HG03520 (cell line): ENCODE results near the gene CHPF2.

ENCODE experiments used
- ATAC-seq: cut with Tn5 transposase; IDR thresholded peaks from one replicate; pipeline ENCODE4 v1.9.1; 2021; ENCODE audit warnings: mild to moderate bottlenecking, moderate library complexity; ENCODE audit not compliant: unreplicated experiment

Gene CHPF2

DNA sequence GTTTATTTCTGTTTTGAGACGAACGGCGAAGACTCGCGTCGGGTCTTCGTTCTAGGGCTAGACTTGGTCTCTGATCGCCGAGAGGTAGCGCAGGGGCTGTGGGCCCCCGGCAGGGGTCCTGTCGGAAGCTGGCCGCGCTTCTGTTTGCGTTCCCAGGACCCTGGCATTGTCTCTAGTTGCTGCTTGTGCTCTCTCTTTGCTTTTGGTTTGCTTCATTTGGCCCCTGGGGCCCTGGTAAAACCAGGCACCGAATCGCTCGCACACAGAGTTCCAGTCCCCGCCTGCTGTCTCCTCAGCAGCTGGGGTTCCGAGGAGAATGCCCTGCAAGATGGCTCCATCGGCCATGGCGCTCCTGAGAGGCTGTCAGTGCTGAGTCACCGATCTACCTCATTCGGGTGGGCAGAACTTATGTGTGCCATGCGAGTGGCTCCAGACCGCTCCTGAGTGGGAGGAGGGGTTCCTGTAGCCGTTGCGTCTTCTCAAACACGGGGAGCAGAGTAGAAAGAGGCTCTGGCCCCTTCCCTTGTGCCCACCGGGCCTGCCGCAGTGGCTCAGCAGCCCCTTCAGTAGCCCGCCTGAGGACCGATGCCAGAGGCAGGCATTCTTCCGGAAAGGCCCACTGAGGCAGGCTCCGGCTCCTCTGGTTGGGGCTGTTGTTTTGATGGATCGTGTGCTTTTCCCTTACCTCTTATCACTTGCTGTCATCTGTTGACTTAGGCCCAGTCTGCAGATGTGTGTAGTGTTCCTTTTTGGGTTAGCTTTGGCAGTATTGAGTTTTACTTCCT lies 826 bp downstream of the CHPF2 start:
- no peak for ATAC-seq

DNA sequence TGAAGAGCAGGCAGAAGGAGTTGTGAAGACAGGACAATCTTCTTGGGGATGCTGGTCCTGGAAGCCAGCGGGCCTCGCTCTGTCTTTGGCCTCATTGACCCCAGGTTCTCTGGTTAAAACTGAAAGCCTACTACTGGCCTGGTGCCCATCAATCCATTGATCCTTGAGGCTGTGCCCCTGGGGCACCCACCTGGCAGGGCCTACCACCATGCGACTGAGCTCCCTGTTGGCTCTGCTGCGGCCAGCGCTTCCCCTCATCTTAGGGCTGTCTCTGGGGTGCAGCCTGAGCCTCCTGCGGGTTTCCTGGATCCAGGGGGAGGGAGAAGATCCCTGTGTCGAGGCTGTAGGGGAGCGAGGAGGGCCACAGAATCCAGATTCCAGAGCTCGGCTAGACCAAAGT lies 1.5 kb downstream of the CHPF2 start:
- ATAC-seq = no peak

DNA sequence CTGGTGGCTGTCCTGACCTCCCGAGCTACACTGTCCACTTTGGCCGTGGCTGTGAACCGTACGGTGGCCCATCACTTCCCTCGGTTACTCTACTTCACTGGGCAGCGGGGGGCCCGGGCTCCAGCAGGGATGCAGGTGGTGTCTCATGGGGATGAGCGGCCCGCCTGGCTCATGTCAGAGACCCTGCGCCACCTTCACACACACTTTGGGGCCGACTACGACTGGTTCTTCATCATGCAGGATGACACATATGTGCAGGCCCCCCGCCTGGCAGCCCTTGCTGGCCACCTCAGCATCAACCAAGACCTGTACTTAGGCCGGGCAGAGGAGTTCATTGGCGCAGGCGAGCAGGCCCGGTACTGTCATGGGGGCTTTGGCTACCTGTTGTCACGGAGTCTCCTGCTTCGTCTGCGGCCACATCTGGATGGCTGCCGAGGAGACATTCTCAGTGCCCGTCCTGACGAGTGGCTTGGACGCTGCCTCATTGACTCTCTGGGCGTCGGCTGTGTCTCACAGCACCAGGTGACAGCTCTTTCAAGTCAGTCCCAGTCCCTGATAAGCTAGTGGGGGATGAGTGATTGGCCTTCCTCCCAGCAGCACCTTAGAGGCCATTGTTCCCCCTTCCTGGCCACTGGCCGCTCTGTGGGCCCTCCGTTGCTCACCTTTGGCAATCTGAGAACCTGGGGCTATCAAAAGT lies 3.0 kb downstream of the CHPF2 start:
- ATAC-seq = no peak

DNA sequence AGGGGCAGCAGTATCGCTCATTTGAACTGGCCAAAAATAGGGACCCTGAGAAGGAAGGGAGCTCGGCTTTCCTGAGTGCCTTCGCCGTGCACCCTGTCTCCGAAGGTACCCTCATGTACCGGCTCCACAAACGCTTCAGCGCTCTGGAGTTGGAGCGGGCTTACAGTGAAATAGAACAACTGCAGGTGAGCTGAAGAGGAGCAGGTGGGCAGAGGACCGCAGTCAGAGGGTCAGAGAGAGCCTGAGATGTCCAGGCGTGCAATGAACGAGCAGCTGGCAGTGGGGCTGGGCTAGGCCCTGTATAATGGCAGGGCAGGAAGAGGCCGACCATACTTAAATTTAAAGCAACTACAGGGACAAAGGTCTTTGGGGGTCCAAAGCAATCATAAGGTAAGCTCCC lies 4.1 kb downstream of the CHPF2 start:
- no peak for ATAC-seq

DNA sequence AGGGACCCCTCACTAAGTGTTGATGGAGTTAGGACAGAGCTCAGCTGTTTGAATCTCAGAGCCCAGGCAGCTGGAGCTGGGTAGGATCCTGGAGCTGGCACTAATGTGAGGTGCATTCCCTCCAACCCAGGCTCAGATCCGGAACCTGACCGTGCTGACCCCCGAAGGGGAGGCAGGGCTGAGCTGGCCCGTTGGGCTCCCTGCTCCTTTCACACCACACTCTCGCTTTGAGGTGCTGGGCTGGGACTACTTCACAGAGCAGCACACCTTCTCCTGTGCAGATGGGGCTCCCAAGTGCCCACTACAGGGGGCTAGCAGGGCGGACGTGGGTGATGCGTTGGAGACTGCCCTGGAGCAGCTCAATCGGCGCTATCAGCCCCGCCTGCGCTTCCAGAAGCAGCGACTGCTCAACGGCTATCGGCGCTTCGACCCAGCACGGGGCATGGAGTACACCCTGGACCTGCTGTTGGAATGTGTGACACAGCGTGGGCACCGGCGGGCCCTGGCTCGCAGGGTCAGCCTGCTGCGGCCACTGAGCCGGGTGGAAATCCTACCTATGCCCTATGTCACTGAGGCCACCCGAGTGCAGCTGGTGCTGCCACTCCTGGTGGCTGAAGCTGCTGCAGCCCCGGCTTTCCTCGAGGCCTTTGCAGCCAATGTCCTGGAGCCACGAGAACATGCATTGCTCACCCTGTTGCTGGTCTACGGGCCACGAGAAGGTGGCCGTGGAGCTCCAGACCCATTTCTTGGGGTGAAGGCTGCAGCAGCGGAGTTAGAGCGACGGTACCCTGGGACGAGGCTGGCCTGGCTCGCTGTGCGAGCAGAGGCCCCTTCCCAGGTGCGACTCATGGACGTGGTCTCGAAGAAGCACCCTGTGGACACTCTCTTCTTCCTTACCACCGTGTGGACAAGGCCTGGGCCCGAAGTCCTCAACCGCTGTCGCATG lies 5.2 kb downstream of the CHPF2 start:
- ATAC-seq = no peak

DNA sequence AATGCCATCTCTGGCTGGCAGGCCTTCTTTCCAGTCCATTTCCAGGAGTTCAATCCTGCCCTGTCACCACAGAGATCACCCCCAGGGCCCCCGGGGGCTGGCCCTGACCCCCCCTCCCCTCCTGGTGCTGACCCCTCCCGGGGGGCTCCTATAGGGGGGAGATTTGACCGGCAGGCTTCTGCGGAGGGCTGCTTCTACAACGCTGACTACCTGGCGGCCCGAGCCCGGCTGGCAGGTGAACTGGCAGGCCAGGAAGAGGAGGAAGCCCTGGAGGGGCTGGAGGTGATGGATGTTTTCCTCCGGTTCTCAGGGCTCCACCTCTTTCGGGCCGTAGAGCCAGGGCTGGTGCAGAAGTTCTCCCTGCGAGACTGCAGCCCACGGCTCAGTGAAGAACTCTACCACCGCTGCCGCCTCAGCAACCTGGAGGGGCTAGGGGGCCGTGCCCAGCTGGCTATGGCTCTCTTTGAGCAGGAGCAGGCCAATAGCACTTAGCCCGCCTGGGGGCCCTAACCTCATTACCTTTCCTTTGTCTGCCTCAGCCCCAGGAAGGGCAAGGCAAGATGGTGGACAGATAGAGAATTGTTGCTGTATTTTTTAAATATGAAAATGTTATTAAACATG lies 6.0 kb downstream of the CHPF2 start:
- ATAC-seq = no peak

DNA sequence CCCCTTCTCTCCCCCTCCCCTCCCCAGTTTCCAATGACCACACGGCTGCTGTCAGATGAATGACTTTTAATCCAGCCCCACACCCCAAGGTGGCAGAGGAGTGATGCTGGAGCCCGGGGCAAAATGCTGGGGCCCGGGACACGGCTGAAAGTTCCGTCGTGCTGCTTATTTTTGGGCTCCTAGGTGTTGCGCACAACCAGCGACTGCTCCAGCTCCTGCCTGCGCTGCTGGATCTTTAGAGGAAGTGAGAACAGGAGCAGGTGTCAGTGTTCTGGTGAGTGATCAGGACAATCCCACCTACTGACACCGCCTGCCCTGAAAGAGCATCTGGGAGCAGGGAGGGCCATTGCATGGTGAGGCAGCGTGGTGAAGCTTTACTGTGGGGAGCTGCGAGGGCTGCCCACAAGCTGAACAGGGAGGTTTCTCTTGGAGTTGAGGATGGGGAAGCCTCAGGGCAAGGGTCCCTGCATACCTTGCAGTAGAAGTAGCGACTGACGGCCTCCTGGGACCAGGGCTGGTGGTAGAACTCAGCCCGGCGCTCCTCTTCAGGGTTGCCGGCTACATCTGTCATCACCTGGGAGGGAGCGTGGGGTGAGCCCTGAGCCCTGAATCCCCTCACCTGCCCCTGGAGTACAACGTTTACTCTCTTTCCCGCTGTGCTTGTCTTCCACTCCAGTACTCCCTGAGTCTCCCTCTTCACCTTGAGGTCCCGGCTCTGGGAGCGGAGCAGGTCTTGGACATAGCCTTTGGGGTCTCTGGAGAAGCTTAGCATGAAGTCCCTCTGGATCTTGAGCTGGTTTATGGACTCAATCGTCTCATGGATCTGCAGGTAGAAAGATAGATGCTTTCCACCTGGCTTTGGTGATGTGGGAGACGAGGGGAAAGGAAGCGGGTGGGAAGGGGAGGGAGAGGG lies 6.9 kb downstream of the CHPF2 start:
- ATAC-seq = no peak

DNA sequence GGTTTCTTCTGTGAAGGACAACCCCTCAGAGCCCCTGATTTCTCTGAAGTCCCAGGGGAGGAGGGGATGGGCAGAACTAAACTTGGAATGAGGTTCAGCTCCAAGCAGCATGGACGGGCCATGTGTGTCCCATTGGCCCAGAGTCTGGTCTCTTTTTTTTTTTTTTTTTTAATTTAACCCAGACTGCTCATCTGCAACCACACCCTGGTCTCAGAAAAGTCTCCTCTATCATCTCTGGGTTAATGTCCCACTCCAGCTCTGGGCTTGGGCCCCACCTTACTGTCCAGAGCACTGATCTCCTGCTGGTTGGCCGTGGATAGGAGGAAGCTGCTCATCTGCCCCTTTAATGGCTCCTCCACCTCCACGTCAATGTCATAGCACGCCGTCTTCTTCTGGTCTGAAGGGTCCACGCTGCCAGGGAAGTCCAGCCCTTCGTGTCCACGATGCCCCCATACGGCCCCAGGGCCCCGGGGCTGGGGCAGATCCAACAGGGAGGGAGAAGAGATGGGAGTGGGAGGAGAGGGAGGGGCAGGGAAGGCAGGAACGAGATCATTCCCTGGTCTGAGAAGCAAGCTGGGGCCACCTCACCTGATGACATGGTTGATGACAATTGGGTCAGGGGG lies 7.7 kb downstream of the CHPF2 start:
- no peak for ATAC-seq

DNA sequence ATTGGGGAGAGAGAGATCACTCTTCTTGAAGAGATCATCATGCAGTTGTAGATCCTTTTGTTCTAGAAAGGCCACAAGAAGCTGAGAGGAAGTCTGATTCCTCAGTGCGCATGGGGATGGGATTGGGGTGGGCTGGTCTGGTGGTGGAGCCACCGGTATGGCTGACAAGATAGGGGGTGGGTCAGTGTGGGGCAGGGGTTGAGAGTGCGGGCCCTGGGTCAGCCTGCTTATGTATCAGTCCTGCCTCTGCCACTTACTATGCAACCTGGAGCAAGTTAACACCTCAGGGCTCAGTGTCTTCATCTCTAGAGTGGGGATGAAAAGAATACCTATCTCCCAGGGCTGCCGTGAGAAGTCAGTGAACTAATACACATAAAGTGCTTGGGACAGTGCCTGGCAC lies 8.3 kb downstream of the CHPF2 start:
- no peak for ATAC-seq

DNA sequence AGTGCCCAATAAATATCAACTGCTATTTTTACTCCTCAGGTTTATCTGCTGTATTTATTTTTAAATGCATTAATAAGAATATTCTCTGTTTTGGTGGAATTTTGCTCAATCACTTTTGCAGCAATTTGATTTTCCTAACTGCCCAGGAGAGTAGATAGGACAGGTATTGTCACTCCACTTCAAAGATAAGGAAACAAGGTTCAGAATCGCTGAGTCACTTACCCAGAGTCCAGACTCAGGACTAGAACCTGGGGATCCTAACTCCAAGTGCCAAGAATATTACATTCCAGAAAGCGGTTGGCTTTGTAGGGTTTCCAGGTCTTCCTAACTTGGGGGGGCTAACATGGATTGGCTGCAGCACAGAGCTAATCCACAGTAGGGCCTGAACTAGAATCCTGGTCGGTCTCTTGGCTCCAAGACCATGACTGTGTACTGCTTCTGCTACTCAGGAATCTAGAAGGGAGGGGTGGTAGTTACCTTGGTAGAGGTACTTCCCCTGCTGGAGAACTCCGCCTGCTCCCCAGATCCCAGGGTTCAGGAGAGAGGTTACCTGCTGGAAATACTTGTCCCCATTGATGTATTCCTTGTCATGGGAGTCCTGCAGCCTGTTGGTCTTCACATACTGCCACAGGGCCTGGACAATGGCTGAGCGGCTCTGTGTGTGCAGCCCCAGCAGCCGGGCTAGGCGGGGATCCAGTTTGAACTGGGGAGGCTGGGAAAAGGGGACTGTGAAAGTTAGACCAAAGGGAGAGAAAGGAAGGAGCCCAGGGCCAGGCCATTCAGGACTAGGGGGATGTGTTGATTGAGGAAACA lies 8.9 kb downstream of the CHPF2 start:
- no peak for ATAC-seq

DNA sequence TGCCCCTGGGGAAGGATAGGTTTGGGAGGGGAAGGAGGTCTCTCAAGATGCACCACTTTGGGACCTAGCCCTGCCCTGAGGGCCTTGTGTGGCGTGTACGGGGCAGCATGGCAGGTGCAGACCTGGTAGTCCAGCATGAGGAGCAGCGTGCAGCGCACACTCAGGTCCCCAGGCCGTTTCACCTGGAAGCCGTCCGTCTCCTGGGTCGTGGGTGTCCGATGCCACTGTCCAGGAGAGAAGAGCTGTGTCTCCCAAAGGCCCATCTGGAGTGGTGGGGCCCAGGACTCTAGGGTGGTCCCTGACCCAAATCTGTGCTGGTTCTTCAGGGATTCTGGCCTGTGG lies 9.4 kb downstream of the CHPF2 start:
- ATAC-seq = no peak

DNA sequence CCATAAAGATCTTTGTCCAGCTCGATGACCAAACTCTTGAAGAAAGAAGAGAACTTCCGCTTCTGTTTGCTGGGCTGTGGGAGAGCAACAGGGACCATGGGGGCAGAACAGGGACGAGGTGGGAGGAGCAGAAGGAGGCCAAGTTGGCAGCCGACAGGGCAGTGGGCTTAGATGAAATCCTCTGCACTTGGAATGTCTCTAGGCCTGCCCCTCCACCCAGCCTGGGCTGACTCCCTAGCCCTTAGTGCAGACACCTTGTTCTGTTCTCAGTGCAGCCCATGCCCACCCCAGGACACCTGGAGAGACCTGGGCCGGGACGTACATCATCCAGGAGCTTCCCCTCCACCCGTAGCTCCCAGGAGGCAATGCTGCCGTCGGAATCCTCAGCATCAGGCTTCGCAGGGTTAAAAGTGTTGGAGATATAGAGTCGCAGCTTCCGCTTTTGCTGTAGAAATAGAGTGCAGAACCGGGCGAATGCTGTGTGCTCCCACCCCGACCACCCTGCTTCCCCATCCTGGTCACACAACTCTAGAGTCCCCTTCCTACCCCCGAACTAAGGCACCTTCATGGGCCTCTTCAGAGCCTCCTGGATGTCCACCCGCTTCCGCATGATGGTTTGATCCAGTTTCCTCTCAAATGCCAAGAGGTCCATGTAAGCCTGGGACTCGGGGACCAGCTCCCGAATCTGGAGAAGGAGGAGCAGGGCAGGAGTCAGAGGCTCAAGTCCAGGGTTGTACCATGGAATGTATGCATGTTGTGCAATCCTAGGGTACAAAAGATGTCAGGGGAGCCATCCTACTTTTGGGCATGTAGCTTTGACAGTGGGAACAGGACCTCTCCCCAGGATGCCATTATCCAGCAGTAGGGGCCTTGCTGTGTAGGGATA lies 10.1 kb downstream of the CHPF2 start:
- ATAC-seq = no peak

DNA sequence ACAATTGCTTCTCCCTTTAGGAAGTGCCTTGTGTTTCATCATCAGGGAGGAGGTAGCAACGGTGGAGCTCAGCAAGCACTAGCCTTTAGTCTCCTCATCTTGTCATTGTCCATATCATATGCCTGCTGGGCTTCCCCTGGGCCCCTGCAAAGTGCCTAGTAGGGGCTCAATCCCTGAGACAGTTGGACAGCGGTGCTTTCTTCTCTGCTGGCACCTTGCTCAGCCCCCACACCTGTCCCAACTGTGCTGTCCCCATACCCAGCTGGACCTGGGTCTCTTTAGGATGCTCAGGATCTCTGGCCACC lies 10.7 kb downstream of the CHPF2 start:
- no peak for ATAC-seq

DNA sequence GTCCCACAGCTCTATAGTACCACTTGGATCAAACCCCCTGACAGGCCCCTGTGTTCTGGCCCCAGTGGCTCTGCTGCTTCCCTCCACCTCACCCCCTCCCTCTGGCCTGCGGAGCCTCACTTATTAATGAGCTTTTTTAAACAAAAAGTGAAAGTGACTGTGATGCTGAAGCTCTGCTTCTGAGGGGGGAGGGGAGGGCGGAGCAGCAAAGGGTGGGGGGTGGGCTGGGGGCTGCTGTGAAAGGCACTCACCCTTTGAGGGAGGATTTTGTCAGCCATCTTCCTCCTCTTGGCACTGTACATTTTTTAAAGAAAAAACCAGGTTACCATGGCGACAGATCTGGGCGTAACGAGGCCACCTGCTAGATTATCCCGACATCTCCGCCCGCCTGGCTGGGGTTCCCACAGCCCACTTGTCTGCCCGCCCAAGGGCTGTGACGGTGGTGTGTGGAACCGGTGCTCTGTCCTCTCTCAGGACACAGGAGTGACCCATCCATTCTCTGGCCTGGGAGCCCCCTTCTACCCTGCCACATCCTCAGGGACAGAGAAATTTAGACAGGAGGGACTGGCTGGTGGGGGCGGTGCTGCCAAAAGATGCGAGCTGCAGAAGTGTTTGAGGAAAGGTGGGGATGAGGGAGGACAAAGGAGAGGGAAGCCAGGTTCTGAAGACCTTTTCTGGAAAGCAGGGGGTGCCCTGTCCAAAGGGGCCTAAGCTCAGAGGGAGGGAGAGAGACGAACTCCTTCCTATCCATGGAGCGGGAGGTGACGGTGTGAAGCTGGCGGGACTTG lies 11.3 kb downstream of the CHPF2 start:
- ATAC-seq = no peak

DNA sequence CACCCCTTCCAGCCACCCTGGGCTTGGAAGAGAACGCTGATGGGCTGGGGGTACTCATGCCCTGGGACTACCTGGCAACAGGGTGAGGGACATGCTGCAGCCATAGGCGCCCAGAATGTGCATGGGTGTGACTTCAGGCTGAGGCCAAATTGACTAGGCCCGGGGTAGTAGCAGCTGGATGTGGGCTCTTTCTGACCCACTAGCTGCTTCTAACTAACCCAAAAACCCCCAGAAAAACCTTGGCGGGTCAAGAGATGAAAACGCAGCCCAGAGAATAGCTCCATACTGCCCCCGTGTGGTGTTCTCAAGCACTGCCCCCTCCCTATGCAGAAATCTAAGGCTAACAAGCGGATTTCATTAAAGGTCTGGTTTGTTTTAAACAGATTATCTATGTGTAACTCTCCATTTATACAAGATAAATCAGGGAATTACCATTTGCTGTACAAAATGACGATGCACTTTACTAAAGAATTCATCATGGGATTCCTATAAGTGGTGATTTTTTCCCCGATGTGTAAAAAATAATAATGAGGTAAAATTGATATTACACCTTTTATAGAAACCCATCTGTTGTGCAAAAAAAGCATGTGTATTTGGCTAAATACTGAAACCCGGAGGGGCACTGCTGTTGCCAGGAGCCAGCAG lies 12.0 kb downstream of the CHPF2 start:
- no peak for ATAC-seq

DNA sequence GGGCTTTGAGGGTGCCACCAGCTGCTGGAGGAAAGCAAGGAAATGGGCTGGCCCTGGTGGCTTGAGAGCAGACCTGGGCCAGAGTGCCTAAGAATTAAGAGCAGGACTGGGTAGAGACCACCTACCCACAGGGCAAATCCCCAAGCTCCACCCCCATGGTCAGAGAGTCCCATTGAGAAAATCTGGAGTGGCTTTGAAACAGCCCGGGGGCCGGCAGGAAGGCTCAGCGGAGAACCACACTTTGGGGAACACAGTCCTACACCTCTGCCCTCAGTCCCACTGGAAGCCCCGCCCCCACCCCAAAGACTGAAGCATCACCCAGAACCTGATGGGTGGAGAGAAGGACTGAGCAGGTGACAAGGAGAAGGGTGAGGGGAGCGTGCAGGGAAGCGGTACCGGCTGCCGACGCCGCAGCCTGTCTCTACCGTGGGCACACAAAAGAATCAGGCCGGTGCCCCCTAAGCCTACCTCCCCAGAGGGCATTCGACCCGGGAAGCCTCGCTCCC lies 12.6 kb downstream of the CHPF2 start:
- ATAC-seq = no peak
